Liver (tissue), 3 donors: ENCODE results near the gene TRA2B.

Experiments used
- CTCF ChIP-seq: fragments of 150-350 bp; IDR thresholded peaks from 2 replicates; pipeline ENCODE4 v1.5.1; 2017; ENCODE audit warnings: improper control_type of control experiment, low read depth, low read length; ENCODE audit not compliant: missing input control
- REST ChIP-seq: IDR thresholded peaks from 2 replicates; pipeline ENCODE4 v1.6.1; 2016; ENCODE audit warnings: antibody characterized with exemption, mild to moderate bottlenecking
- SP1 ChIP-seq: IDR thresholded peaks from 2 replicates; pipeline ENCODE4 v1.6.1; 2018; ENCODE audit warnings: antibody characterized with exemption, mild to moderate bottlenecking
- YY1 ChIP-seq: IDR thresholded peaks from 2 replicates; pipeline ENCODE4 v1.6.1; 2016; ENCODE audit warnings: antibody characterized with exemption, mild to moderate bottlenecking
- TF ChIP-seq, protein P1 (sequence below): IDR thresholded peaks from 2 replicates; pipeline ENCODE4 v1.6.1; 2016; ENCODE audit warnings: antibody characterized with exemption
- TF ChIP-seq, protein P2 (sequence below): IDR thresholded peaks from 2 replicates; pipeline ENCODE4 v1.6.1; 2016; ENCODE audit warnings: antibody characterized with exemption
- donor health status: healthy.
- donor health status: healthy.

DNA sequence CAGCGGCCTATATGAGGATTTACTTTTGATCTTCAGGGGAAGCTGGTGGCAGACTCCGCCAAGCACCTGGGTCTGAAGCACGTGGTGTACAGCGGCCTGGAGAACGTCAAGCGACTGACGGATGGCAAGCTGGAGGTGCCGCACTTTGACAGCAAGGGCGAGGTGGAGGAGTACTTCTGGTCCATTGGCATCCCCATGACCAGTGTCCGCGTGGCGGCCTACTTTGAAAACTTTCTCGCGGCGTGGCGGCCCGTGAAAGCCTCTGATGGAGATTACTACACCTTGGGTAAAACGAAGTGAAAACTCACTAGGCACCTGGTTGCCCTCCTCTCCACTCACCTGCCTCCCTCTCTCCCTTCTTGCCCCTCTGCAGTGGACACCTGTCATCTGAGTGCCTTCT lies 33.8 kb upstream of the TRA2B start:
- TF ChIP-seq REST, result no peak
- TF ChIP-seq, protein P1, sequence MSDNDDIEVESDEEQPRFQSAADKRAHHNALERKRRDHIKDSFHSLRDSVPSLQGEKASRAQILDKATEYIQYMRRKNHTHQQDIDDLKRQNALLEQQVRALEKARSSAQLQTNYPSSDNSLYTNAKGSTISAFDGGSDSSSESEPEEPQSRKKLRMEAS, result no peak
- no peak for TF ChIP-seq CTCF
- TF ChIP-seq SP1, result no peak
- TF ChIP-seq, protein P2, sequence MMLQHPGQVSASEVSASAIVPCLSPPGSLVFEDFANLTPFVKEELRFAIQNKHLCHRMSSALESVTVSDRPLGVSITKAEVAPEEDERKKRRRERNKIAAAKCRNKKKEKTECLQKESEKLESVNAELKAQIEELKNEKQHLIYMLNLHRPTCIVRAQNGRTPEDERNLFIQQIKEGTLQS, result no peak
- no peak for TF ChIP-seq YY1
